TTC549 (cell line): ENCODE results near the gene ARHGAP22.

Experiments used
- FAIRE-seq: peaks from 2 replicates; lab custom pipeline; 2012; peaks lifted over from hg19 to GRCh38; lab: Jason Lieb, UNC

Gene ARHGAP22

GRCh38 chr10:48579251-48579960 lies 25.5 kb downstream of the ARHGAP22 start:
- no peak for FAIRE-seq

DNA sequence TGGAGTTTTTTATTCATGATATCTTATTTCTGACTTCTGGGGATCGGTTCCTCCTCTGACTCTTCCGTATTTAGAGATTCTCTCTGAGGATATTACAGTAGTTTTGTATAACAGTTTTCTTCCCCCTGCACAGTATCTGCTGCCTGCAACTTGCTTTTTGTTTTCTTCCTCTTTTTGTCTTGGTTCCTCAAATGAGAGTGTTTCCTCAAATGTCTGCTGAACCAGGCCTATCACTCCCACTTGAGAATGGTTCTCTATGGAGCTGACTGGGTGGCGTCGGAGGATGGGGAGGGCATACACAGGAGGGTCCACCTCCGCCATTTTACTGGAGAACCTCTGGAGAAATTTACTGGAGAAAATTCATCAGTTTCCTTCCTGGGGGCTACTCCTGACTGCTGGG lies 27.7 kb downstream of the ARHGAP22 start:
- FAIRE-seq, result no peak

DNA sequence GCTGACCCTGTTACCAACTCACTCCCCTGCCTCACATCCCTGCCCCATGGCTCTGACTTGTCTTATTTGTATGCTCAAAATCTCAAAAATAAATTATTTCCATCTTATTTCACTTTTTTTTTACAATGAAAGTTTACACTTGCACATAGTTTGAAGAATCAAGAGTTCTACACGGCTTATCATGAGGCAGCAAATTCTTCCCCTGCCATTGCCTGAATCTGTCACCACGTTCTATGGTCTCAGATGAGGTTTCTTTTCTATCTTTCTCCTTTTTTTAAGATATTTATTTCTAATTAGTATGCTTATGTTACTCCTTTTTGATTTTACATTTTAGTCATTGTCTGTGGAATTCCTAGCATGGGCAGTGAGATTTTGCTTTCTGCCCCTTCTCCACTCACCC lies 28.4 kb downstream of the ARHGAP22 start:
- FAIRE-seq, result no peak

- no peak for FAIRE-seq
These were observed 29.0 kb downstream of the ARHGAP22 start for GRCh38 chr10:48575901-48576300.

DNA sequence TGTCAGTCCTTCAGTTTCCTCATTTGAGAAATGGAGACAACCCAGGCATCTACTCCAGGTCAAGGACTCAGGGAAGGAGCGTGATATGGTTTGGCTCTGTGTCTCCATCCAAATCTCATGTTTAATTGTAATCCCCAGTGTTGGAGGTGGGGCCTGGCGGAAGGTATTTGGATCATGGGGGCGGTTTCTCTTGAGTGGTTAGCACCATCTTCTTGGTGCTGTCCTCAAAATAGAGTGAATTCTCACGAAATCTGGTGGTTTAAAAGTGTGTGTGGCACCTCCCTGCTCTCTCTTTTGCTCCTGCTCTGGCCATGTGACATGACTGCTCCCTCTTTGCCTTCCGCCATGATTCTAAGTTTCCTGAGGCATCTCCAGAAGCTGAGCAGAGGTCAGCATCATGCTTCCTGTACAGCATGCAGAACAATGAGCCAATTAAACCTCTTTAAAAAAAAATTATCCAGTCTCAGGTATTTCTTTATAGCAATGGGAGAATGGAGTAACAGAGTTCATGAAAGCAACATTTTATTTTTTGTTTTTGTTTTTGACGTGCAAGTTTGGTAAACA lies 30.0 kb downstream of the ARHGAP22 start:
- no peak for FAIRE-seq

- no peak for FAIRE-seq
These were observed 30.5 kb downstream of the ARHGAP22 start for GRCh38 chr10:48574322-48574796.

DNA sequence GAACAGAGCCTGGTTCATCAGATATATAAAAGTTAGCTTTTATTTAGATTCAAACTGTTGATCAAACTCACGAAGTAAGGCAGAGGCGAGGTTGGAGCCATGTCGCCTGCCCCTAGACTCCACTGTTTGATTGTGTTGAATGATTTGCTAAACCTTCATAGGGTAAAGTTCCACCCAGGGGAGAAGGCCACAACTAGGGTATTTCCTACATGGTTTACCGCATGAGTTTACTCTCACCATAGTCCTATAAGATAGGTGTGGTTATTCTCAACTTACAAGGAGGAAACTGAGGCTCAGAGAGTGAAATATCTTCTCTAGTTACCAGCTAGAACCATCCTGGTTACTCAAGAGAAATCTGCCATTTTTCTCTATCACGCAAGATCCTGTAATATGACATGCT lies 31.8 kb downstream of the ARHGAP22 start:
- FAIRE-seq, result no peak

GRCh38 chr10:48572414-48572813 lies 32.5 kb downstream of the ARHGAP22 start:
- FAIRE-seq, result no peak

GRCh38 chr10:48568546-48568945 lies 36.3 kb downstream of the ARHGAP22 start:
- FAIRE-seq, result no peak

- no peak for FAIRE-seq
These were observed 36.7 kb downstream of the ARHGAP22 start for GRCh38 chr10:48568131-48568530.

- FAIRE-seq, result no peak
These were observed 37.5 kb downstream of the ARHGAP22 start for GRCh38 chr10:48567346-48567745.

- no peak for FAIRE-seq
These were observed 40.3 kb downstream of the ARHGAP22 start for GRCh38 chr10:48564466-48565160.

DNA sequence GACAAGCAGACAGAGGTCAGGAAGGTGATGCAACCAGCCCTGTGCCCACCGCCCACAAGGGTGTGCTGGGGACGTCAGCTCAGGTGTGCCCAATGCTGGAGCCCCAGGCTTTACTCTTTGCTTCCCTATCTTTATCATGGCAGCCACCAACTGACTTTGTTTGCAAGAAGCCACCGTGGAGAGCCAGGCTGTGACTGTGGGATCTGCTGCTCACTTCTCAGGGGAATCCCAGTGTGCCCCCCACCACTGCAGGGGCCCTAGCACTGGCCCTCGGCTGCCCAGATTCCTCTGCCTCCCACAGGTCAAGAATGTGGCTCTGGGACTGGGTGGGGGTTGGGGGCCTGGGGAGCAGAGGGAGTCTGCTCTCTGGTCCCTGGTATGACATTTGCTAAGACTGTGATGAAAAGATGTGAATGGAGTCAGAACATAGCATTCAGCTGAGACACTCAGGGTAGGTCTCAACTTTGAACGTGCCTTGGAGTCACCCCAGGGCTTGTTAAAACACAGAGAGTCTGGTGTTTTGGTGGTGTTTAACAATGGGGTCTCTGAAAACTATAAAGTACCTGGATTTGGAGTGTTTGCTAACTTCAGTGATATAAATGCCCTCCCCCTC lies 47.3 kb downstream of the ARHGAP22 start:
- no peak for FAIRE-seq

DNA sequence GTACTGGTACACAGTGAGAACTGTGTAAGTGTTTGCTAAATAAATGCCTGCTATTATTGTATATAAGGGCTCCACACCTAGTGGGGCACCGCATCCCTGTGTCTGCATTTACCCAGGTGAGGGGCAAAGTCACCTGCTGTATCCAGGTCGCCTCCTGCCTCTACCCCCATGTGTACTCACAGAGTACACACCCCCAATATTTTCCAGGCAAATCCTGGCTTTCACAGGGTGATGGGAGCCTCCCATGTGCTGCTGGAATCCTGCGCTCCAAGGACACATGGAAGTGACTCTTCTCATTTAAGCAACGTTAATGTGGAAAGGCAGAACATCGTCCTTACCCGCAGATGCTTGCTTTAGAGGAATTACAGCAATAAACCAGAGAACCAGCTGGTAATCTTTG lies 48.2 kb downstream of the ARHGAP22 start:
- no peak for FAIRE-seq

DNA sequence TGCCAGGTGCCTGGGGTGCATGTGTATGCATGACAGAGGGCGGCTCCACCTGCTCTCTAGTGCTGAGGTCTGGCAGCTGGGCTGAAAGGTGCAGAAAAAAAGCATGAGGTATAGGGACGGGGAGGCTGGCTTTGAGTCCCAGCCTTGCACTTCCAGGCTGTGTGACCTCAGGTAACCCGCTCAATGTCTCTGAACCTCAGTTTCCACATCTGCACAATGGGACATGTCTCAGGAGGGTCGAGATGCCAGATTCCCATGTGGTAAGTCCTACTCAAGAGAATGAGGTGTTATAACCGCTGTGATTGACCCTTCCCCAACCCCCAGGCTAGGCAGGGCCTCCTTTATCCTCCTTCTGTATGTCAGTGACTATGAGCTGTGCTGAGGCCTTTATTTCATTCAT lies 48.8 kb downstream of the ARHGAP22 start:
- no peak for FAIRE-seq

- no peak for FAIRE-seq
These were observed 49.4 kb downstream of the ARHGAP22 start for GRCh38 chr10:48555310-48556042.

DNA sequence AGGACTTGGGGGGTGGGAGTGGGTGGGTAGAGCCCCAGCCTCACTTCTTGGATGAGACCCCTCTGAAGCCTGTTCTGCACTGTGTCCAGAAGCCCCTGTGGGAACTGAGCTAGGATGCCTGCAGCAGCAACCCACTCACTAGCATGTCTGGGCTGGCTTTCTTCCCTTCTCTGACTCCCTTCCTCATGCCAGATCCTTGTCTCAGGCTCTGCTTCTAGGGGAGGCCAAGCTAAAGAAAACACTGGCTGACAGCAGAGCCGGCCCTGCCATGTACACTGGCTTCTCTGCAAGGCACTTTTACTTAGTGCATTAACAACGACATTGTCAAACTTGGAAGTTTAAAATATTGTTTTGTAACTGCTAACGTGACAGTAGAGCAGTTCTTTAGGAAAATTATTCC lies 50.2 kb downstream of the ARHGAP22 start:
- no peak for FAIRE-seq

DNA sequence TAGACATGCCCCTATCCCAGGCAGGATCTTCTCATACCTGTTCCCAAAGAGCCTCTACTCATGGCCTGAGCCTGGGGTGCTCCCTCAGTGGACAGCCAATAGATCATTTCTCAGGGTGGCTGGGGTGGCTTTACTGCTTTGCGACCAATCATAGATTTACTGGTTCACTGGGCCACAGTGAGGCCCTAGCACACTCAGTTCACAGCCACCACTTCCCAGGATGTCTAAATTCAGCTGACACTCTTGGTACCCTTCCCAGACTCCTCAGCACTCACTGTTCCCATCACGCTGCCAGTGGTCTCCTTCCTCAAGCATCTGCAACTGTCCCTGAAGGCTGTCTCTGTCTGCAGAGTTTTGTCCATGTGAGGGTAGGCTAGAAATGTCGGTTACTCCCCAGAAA lies 50.6 kb downstream of the ARHGAP22 start:
- no peak for FAIRE-seq

GRCh38 chr10:48552946-48553564 lies 51.8 kb downstream of the ARHGAP22 start:
- FAIRE-seq, result no peak

- FAIRE-seq, result no peak
These were observed 52.8 kb downstream of the ARHGAP22 start for GRCh38 chr10:48551861-48552591.

DNA sequence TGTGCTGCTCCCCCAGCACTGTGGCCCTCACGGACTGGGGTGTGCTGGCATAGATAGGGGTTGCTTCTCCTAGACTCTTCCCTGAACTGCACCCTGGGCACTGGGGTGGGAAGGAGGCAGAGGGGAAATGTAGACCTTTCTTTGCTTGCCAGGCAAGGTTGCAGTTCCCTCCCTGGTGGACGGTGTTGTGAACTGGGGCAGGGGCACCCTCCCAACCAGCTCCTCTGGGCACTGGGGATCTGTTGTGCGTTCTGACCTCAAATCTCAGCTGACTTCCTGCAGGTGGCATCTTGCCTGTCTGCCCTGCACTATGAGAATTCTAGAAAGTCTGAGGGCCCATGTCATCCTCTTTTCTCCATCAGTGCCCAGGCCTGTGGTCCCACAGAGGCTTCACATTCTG lies 53.9 kb downstream of the ARHGAP22 start:
- no peak for FAIRE-seq
